HS-27A (cell line): ENCODE results near the gene ZNF641.
"Not testable (repeated sequence)": the region's sequence is repeated elsewhere in the genome, so short reads cannot be mapped to it uniquely, and the experiment has no call there.

Experiments
- DNase-seq: peaks from one replicate; pipeline ENCODE4 v3.0.0-alpha.2; 2012; ENCODE audit warnings: low read depth, missing footprints

ZNF641 gene

GRCh38 chr12:48334808-48335207, 15.9 kb downstream of the ZNF641 start:
- DNase-seq: no peak

DNA sequence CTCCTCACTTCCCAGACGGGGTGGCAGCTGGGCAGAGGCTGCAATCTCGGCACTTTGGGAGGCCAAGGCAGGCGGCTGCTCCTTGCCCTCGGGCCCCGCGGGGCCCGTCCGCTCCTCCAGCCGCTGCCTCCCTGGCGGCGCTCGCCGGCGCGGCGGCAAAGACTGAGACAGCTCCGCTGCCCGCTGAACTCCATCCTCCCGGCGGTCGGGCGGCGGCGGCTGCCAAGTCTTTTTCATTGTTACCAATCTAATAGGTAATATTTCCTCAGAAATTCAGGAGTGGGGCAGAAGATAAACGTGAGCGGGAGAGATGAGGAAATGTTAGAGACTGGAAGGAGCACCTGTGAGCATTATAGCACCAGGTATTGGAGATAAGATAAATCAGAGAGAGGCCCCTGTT, 17.0 kb downstream of the ZNF641 start:
- DNase-seq: not testable (repeated sequence)

- DNase-seq: no peak
These were observed 19.3 kb downstream of the ZNF641 start for GRCh38 chr12:48331399-48331798.

DNA sequence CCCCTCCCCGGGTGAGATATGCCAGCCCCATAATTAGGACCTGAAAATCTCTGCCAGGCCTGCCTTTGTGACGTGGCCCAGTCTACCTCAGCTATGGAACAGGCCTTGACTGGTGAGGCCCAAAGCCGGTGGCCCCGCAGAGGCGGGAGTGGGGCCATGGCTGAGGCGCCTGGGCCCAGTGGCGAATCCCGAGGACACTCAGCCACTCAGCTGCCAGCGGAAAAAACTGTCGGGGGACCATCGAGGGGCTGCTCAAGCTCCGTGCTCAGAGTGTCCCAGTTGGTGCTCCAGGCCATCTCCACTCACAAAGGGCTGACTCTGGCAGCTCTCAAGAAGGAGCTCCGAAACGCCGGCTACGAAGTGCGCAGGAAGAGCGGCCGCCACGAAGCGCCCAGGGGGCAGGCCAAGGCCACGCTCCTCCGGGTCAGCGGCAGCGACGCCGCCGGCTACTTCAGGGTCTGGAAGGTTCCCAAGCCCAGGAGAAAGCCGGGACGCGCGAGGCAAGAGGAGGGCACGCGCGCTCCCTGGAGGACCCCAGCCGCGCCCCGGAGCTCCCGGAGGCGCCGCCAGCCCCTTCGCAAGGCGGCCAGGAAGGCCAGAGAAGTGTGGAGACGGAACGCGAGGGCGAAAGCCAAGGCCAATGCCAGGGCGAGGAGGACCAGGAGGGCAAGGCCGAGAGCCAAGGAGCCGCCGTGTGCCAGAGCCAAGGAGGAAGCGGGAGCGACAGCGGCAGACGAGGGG, 21.4 kb downstream of the ZNF641 start:
- DNase-seq: no peak

DNA sequence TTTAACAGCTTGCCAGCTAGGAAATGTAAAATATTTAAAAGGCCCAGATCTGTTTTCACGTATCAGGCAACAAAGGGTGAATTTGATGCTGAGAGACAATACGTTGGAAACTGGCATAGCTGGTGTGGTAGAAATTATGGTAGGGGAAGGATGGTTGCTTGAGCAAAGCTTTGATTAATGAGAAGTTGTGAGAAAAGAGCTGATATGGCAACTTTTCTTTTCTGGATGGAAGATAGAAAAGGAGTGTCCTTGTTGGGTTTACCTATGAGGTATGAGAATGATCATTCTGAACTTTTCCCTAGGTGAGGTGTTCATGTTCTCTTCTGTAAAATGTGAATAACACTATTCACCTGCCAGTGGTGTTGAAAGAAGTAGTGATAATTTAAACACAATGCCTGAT, 34.2 kb downstream of the ZNF641 start:
- DNase-seq: no peak

- DNase-seq: no peak
These were observed 39.4 kb downstream of the ZNF641 start for GRCh38 chr12:48311313-48311712.

- DNase-seq: no peak
These were observed 43.5 kb downstream of the ZNF641 start for GRCh38 chr12:48307269-48307668.

GRCh38 chr12:48305190-48305589, 45.5 kb downstream of the ZNF641 start:
- no peak for DNase-seq

- DNase-seq: no peak
These were observed 48.4 kb downstream of the ZNF641 start for GRCh38 chr12:48302161-48302911.

GRCh38 chr12:48300774-48301173, 49.9 kb downstream of the ZNF641 start:
- no peak for DNase-seq

DNA sequence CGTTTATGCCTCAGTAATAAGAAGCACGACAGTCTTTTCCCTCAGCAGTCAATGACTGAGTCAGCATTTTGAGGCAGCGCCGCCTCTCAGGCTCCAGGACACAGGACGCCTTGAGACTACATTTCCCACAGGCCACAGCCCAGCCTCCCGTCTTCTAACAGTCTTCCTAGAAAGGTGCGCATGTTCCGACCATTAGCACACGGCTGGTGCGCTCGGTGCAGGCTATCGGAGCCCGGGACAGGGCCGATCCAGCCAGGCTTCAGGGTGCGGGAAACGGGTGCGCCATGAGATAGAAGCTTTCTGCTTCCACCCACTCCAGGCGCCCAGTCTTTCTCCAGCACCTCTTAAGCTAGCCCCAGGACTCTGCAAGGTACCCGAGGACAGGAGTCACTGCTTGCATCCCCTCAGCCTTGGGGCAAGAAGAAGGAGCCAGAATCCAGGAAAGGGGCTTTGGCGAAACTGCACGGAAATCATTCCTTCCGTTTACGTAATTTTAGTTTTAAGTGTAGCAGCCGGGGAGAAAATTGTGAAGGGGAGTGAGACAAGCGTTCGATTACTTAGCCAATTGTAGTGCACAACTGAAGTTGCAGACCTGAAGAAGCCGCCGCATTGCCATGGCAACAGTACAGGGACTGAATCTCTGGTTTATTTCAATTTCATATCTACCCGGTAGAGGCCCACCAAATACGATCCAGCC, 54.0 kb downstream of the ZNF641 start:
- no peak for DNase-seq

- no peak for DNase-seq
These were observed 58.7 kb downstream of the ZNF641 start for GRCh38 chr12:48292040-48292439.

- no peak for DNase-seq
These were observed 59.2 kb downstream of the ZNF641 start for GRCh38 chr12:48291511-48291910.

GRCh38 chr12:48288387-48289268, 62.1 kb downstream of the ZNF641 start:
- DNase-seq: no peak
